Karpas-422 (cell line): ENCODE measurements around the gene HYKK. TPM values are rescaled to one million over a fixed set of nuclear protein-coding genes. Genes with fewer than 3 reads are reported as not detected.
"Not testable (repeated sequence)": the region's sequence is repeated elsewhere in the genome, so short reads cannot be mapped to it uniquely, and the experiment has no call there.

Experiments used
- DNase-seq: peaks from one replicate; pipeline ENCODE4 v3.0.0-alpha.2; 2015
- H2AFZ ChIP-seq: fragments of 200-600 bp; sonication (generic); 2 replicates; pipeline ENCODE4 v1.6.1; 2014; ENCODE audit warnings: antibody characterized with exemption, low read length, mixed read lengths
- H3K27ac ChIP-seq: fragments of 200-600 bp; sonication (generic); 2 replicates; pipeline ENCODE4 v1.5.1; 2014; ENCODE audit warnings: mild to moderate bottlenecking, low read length, moderate library complexity
- H3K27me3 ChIP-seq: fragments of 200-600 bp; sonication (generic); 2 replicates; pipeline ENCODE4 v1.6.1; 2014; ENCODE audit warnings: low read length, mixed read lengths
- H3K36me3 ChIP-seq: fragments of 200-600 bp; sonication (generic); 2 replicates; pipeline ENCODE4 v1.6.1; 2014; ENCODE audit warnings: low read length, mixed read lengths; ENCODE audit not compliant: insufficient read depth
- H3K4me1 ChIP-seq: fragments of 200-600 bp; sonication (generic); 2 replicates; pipeline ENCODE4 v1.6.1; 2014; ENCODE audit warnings: mild to moderate bottlenecking, low read length, mixed read lengths
- H3K4me2 ChIP-seq: fragments of 200-600 bp; sonication (generic); 2 replicates; pipeline ENCODE4 v1.6.1; 2014; ENCODE audit warnings: low read length, low read depth, mild to moderate bottlenecking; ENCODE audit not compliant: poor library complexity, severe bottlenecking
- H3K4me3 ChIP-seq: fragments of 200-600 bp; sonication (generic); 2 replicates; pipeline ENCODE4 v1.5.1; 2014; ENCODE audit warnings: mild to moderate bottlenecking, antibody characterized with exemption, low read length, mixed read lengths
- H3K79me2 ChIP-seq: fragments of 200-600 bp; sonication (generic); 2 replicates; pipeline ENCODE4 v1.6.1; 2014; ENCODE audit warnings: mild to moderate bottlenecking, low read length, mixed read lengths
- H3K9ac ChIP-seq: fragments of 200-600 bp; sonication (generic); 2 replicates; pipeline ENCODE4 v1.6.0; 2014; ENCODE audit warnings: low read length
- H3K9me2 ChIP-seq: fragments of 200-600 bp; sonication (generic), shearing (Covaris generic); replicated peaks from 2 replicates; pipeline ENCODE4 v1.6.0; 2014; ENCODE audit warnings: mild to moderate bottlenecking, low read length, moderate library complexity; ENCODE audit not compliant: insufficient read depth
- H3K9me3 ChIP-seq: fragments of 300-700, 200-600 bp; sonication (generic); 2 replicates; pipeline ENCODE4 v1.6.1; 2014; ENCODE audit warnings: low read length, mixed read lengths
- H4K20me1 ChIP-seq: fragments of 200-600 bp; sonication (generic); 2 replicates; pipeline ENCODE4 v1.6.1; 2014; ENCODE audit warnings: mild to moderate bottlenecking, antibody characterized with exemption, low read length, low read depth; ENCODE audit not compliant: insufficient read depth
- total RNA-seq: library from RNA; depleted of rRNA; stranded (reverse); fragments of >200 nt; shearing (Covaris generic); gene quantifications from 2 replicates; pipeline ENCODE4 v1.2.3, GENCODE V29; 2014; ENCODE audit warnings: low replicate concordance

HYKK gene
- total RNA-seq, 1 experiment from 2014 or later: 1.2 TPM

GRCh38 chr15:78492872-78493271 is 14.5 kb upstream of the HYKK start:
- DNase-seq: no peak
- Histone ChIP-seq H3K27me3 (no peaks in the 10 kb centered on the region), H3K9me2 (no peaks in the 10 kb centered on the region), H3K9me3 (no peaks in the 10 kb centered on the region), H3K79me2 (0 out of 2 replicates have a peak, but pooled peaks cover 3% of the 10 kb centered on the region), H3K27ac (no peak overlapping the region), H3K4me3 (no peak overlapping the region), H3K9ac (no peak overlapping the region), H4K20me1 (no peaks in the 10 kb centered on the region), H2AFZ (no peak overlapping the region), H3K4me1 (no peaks in the 10 kb centered on the region), H3K36me3 (peaks cover 56% of the 10 kb centered on the region; the same call in 1 of the 2 replicates), H3K4me2 (no peak overlapping the region)

DNA sequence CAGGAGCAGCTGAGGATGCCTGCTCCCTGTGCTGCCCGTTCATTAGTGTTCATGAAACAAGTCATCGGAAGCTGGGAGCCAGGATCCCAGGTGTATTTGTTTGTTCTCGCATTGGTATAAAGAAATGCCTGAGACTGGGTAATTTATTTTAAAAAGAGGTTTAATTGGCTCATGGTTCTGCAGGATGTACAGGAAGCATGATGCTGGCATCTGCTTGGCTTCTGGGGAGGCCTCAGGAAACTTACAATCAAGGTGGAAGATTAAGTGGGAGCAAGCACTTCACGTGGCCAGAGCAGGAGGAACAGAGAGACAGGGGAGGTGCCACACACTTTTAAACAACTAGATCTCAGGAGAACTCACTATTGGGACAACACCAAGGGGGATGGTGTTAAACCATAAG is 5.5 kb upstream of the HYKK start:
- Histone ChIP-seq H3K27ac (no peak overlapping the region), H3K9me2 (no peaks in the 10 kb centered on the region), H3K79me2 (no peaks in the 10 kb centered on the region), H3K4me2 (no peak overlapping the region), H3K4me3 (no peak overlapping the region), H3K9me3 (no peaks in the 10 kb centered on the region), H4K20me1 (peaks cover 4% of the 10 kb centered on the region; the same call in 1 of the 2 replicates), H3K27me3 (no peaks in the 10 kb centered on the region), H2AFZ (no peak overlapping the region), H3K36me3 (peaks cover 37% of the 10 kb centered on the region), H3K4me1 (peaks cover under 1% of the 10 kb centered on the region; the same call in 1 of the 2 replicates), H3K9ac (no peak overlapping the region)
- no peak for DNase-seq

- Histone ChIP-seq H3K9me3 (no peaks in the 10 kb centered on the region), H3K9ac (no peak overlapping the region), H3K27ac (no peak overlapping the region), H3K36me3 (peaks cover 29% of the 10 kb centered on the region), H4K20me1 (peaks cover 4% of the 10 kb centered on the region; the same call in 1 of the 2 replicates), H3K4me2 (no peak overlapping the region), H3K9me2 (no peaks in the 10 kb centered on the region), H3K4me3 (no peak overlapping the region), H2AFZ (no peak overlapping the region), H3K79me2 (no peaks in the 10 kb centered on the region), H3K4me1 (peaks cover 3% of the 10 kb centered on the region; the same call in 1 of the 2 replicates), H3K27me3 (no peaks in the 10 kb centered on the region)
- DNase-seq: peak; percentile 25
Measured at GRCh38 chr15:78502641-78503040, 4.7 kb upstream of the HYKK start.

GRCh38 chr15:78507831-78508160 is 419 bp downstream of the HYKK start:
- DNase-seq: no peak
- Histone ChIP-seq H3K4me3 (peak overlapping the region; percentile 67), H3K9me2 (no peaks in the 10 kb centered on the region), H3K9ac (peak overlapping the region; percentile 61), H4K20me1 (no peaks in the 10 kb centered on the region), H3K4me1 (peaks cover 8% of the 10 kb centered on the region), H3K27ac (no peak overlapping the region), H3K79me2 (no peaks in the 10 kb centered on the region), H3K9me3 (no peaks in the 10 kb centered on the region), H3K27me3 (no peaks in the 10 kb centered on the region), H3K4me2 (peak overlapping the region; percentile 67), H3K36me3 (no peaks in the 10 kb centered on the region), H2AFZ (peak overlapping the region; percentile 74; the same call in 1 of the 2 replicates)

GRCh38 chr15:78508272-78508671 is 895 bp downstream of the HYKK start:
- Histone ChIP-seq H3K9ac (peak overlapping the region; percentile 61; the same call in 1 of the 2 replicates), H3K79me2 (no peaks in the 10 kb centered on the region), H2AFZ (peak overlapping the region; percentile 74; the same call in 1 of the 2 replicates), H3K4me1 (peaks cover 8% of the 10 kb centered on the region), H4K20me1 (no peaks in the 10 kb centered on the region), H3K36me3 (no peaks in the 10 kb centered on the region), H3K4me3 (peak overlapping the region; percentile 67), H3K27ac (no peak overlapping the region), H3K9me2 (no peaks in the 10 kb centered on the region), H3K4me2 (peak overlapping the region; percentile 67), H3K27me3 (no peaks in the 10 kb centered on the region), H3K9me3 (no peaks in the 10 kb centered on the region)
- peak; percentile 2 for DNase-seq

DNA sequence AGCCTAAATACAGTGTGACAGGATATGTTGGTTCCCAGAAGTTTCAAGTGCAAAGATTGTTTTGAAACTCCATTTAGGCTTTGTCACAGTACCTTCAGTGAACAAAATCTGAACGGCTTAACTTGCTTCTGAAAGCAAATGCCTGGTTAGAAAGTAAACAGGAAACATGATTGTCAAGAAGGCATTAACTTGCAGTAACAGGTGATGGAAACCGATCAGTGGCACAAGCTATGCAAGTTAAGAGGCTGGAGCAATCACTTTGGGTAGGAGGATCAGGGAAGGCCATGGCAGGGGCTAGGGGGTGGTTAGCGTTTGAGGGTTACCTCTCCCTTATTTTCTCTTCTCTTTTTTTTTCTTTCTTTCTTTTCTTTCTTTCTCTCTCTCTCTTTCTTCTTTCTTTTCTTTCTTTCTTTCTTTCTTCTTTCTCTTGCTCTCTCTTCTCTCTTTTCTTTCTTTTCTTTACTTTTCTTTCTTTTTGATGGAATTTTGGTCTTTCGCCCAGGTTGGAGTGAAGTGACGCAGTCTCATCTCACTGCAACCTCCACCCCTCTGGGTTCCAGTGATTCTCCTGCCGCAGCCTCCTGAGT is 2.4 kb downstream of the HYKK start:
- H3K4me2 ChIP-seq: no peak overlapping the region
- H3K4me3 ChIP-seq: no peak overlapping the region
- H3K79me2 ChIP-seq: no peaks in the 10 kb centered on the region
- H3K9ac ChIP-seq: no peak overlapping the region
- no peaks in the 10 kb centered on the region for H3K9me2 ChIP-seq
- H3K9me3 ChIP-seq: no peaks in the 10 kb centered on the region
- no peak overlapping the region for H2AFZ ChIP-seq
- H3K27ac ChIP-seq: no peak overlapping the region
- H3K4me1 ChIP-seq: peaks cover 8% of the 10 kb centered on the region
- DNase-seq: peak; percentile 34
- no peaks in the 10 kb centered on the region for H3K27me3 ChIP-seq
- H3K36me3 ChIP-seq: no peaks in the 10 kb centered on the region
- H4K20me1 ChIP-seq: no peaks in the 10 kb centered on the region

GRCh38 chr15:78520035-78520434 is 12.7 kb downstream of the HYKK start:
- not testable (repeated sequence) for H3K9me3 ChIP-seq, H3K4me3 ChIP-seq, H3K36me3 ChIP-seq

GRCh38 chr15:78524230-78524629 is 16.9 kb downstream of the HYKK start:
- Histone ChIP-seq H3K9ac (no peak overlapping the region), H3K27ac (no peak overlapping the region)

More at GRCh38 chr15:78520035-78520434, 12.7 kb downstream of the HYKK start:
- not testable (repeated sequence) for H3K4me2 ChIP-seq, H3K9me2 ChIP-seq, DNase-seq, H3K79me2 ChIP-seq, H3K9ac ChIP-seq, H3K27ac ChIP-seq, H3K4me1 ChIP-seq, H4K20me1 ChIP-seq, H2AFZ ChIP-seq, H3K27me3 ChIP-seq

More at GRCh38 chr15:78524230-78524629, 16.9 kb downstream of the HYKK start:
- Histone ChIP-seq H3K4me1 (no peaks in the 10 kb centered on the region), H3K9me3 (no peaks in the 10 kb centered on the region), H4K20me1 (no peaks in the 10 kb centered on the region), H3K27me3 (no peaks in the 10 kb centered on the region), H3K36me3 (no peaks in the 10 kb centered on the region), H2AFZ (no peak overlapping the region), H3K4me2 (no peak overlapping the region), H3K79me2 (no peaks in the 10 kb centered on the region), H3K4me3 (no peak overlapping the region), H3K9me2 (no peaks in the 10 kb centered on the region)
- peak; percentile 11 for DNase-seq
